GM04504 (cell line): Measurements from ENCODE around the gene UNC5B.
A peak's percentile ranks its signal among the peaks of the same experiment; 100 is the strongest.
"Not testable (repeated sequence)": the region's sequence is repeated elsewhere in the genome, so short reads cannot be mapped to it uniquely, and the experiment has no call there.

ENCODE experiments used
- DNase-seq: peaks from one replicate; pipeline ENCODE4 v3.0.0-alpha.2; 2012; ENCODE audit warnings: low read depth

UNC5B gene

DNA sequence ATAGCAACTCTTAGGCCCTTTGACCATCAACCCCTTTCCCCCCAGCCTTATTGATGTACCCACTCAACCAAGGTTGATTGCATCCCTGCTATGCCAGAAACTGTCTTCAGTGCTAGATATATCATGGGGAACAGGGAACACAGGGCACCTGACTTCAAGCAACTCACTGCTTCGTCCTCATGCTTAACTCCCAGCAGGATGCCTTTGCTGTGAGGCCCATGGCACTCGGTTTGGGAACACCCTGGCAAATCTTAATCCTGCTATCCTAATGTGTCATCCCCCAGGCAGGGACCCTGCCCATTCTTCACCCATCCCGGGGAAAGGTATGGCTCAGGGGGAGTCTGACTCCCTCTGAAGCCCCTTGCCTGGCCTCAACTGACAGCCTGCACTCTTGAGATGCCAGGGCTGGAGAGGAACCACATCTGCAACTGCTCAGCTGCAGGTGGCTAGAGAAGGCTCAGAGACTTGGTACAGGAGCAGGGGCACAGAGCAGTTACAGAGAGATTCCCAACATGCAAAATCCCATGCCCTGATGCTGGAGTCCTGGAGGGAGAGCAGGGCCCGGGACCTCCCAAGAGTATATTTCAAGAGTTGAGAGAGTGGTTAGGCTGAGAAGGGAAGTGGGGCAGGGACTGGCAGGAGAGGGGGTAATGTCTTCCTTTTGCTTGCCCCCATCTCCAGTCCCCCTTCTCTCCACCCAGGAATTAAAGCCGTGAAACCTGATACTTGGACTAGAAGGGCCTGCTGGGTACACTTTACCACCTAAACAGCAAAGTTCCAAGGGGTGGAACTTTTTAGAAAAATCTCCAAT, 2.4 kb upstream of the UNC5B start:
- DNase-seq, result no peak

DNA sequence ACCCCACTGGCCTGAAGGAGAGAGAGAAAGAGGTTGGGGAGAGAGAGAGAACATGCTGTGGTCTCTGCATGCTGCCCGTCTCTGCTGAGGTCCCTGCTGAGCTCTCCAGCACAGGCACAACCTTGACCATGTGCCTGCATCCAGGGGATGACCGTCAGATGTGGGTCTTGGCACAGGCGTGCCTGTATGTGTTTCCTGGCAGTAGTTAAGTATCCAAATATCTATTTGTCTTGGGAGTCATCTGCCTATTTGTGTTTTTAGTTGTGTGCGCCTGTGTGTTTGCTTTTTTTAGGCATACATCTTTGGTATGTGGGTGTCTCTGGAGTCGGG, 1.9 kb upstream of the UNC5B start:
- DNase-seq, result no peak

DNA sequence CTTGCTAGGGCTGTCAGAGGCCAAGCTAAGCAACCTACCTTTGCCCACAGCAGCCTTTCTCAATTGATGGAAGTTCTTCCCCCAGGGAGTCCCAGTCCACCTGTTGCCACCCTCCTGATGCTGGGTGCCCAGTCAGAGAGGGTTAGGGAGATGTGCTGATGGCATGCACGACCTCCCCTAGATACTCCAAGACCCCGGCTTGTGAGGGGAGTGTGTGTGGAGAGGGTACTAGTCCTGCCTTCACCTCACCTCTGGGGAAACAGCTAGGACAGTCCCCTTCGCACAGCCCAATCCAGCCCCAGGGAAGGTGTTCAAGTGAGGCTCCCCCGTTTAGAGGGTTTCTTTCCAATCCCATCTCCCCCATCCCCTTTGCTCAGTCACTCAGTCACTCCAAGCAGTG, 1.3 kb upstream of the UNC5B start:
- no peak for DNase-seq

DNA sequence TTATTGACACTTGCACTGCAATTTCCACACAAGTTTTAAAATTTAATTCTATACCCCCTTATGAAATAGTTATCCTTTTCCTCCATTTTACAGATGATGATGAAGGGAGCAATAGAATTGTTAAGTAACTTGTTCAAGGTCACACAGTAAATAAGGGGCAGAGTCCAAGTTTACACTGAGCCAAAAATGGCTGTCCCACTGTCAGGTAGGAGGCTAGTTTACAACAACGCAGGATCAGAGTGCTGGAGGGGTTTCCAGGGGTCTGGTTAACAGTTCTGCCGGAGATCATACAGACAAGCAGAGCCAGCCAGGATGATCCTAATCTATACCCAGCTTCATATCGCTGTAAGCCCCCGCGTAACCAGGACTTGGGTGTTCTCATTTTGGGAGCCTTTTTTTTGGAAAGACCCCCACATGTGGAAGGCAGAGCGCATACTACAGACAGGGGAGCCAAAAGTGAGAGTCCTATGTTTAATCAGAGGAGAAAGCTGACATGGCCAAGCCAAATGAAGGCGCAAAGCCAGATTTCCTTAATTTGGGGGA, 524 bp upstream of the UNC5B start:
- DNase-seq, result no peak

DNA sequence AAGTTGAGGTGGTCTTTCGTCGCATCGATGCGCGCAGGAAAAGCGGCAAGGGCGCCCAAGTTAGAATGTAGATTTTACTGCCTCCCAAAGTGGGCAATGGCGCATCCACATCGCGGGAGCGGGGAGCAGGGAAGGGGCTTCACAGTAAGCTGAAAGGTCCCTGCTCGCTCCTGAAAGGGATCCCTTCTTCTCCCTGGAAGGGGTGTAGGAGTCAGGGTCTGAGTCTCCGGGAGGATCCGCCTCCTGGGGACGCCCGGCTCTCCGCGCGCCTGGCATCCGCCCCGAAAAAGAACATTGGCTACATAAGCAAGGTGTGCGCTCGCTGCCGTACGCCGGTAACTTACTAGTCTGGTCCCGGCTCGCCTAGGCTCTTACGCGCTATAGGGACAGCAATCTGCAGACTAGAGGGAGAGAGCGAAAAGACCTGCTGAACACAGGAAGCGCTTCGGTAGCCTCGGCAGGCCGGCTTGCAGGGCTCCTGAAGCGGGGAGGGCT, 804 bp downstream of the UNC5B start:
- DNase-seq, result peak; percentile 57

DNA sequence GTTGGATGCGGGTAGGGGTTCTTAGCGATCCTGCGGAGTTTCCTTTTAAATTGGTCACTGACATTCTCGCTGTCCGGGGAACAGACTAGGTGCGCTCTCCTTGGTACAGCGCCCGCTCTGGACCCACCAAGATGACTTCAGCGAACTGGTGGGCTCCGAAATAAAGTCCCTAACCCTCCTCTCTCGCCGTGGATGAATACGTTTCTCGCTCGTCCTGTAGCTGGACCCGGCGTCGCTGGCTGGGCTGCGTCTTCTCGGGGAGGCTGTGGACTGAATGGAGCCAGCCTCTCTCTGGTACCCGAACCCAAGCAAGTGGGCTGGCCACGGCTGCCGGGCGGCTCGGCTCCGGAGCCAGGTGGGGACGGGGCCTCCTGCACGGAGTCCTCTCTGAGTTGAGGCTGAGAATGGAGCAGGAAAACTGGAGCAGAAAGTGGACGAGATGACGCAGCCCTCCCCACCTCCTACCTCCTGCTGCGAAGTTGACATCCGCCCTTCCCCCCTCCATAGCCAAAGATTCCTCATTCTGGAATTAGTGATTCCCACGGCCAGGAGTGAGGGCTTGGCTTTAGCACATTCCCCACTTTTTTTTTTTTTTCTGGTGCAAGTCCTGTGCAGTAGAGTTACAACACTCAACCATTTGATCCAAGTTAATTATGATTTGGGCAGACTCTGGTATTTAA, 1.5 kb downstream of the UNC5B start:
- peak; percentile 90 for DNase-seq

DNA sequence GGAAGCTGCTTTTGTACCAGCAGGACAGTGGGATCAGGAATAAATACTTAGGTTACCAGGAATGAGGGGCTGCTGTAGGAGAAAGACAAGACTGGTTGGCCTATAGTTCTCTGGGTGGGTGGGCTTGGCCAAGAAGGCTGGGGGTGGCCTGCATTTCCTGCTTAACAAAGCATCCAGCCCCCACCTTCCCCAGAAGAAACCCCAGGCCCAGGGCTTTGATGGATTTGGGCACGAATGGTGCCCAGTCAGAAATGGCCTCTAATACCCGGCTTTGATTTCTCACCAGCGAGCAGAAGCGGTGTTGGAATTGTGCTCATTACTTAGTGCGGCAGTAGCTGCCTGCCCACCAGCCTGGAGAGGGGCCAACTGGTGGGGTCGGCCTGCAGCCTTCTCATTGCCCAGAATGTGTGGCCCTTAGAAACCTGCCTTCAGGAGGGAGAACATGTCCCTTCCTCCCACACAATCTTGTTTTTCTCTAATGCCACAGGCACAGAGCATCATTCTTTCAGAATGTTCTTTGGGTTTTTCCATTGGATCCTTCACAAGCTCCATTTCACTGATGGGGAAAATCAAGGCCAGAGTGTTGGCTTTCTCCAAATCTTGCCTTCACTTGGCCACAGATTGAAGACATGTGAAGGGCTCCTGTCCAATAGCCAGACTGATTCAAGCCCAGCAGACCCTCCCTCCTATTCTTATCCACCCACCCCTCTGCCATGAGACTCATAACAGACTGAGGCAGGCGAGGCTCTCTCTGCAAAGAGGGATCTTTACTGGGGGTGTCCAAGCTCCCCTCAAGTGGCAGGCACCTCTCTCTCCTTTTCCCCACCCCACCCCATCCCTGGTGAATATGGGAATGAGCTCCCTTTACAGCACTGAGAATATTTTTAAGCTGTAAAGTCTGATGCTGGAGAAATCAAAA, 2.5 kb downstream of the UNC5B start:
- DNase-seq, result no peak

DNA sequence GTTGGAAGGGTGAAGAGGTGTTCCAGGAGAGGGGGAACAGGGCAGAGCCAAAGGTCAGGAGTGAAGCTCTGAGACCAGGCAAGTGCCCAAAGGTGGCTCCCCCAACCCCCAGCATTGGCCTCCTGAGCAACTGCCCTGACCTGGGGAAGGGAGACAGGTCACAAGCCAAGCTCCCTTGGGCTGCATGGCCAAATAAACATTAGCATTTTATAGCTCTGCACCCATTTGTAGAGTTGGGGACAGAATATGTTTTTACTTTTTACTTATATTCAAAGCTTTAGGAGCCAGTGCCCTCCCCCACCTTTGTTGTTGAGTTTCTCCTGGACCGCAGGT, 4.0 kb downstream of the UNC5B start:
- no peak for DNase-seq

DNA sequence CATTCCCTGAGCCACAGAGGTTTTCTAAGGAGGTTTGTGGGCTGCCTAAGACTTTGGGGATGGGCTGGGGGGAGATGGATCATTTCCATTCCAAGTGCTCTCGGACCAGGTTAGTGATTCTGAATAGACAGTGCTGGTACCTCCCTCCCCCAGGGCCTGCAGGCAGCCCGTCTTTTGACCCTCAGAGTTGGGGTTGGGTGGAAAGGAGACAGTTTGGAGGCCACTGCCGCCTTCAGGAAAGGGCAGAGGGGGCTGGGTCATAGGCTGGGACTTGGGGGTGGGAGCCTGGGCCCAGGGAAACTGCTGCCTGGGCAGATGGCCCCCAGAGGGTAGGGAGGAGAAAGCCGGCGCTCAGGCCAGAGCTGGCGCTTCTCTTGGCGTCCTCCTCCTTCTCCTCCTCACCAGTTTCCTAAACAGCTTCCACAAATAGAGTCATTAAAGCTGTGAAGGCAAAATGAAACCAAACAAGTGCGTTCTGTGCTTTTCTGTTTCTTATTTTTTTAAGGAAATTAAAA, 4.4 kb downstream of the UNC5B start:
- DNase-seq, result no peak

DNA sequence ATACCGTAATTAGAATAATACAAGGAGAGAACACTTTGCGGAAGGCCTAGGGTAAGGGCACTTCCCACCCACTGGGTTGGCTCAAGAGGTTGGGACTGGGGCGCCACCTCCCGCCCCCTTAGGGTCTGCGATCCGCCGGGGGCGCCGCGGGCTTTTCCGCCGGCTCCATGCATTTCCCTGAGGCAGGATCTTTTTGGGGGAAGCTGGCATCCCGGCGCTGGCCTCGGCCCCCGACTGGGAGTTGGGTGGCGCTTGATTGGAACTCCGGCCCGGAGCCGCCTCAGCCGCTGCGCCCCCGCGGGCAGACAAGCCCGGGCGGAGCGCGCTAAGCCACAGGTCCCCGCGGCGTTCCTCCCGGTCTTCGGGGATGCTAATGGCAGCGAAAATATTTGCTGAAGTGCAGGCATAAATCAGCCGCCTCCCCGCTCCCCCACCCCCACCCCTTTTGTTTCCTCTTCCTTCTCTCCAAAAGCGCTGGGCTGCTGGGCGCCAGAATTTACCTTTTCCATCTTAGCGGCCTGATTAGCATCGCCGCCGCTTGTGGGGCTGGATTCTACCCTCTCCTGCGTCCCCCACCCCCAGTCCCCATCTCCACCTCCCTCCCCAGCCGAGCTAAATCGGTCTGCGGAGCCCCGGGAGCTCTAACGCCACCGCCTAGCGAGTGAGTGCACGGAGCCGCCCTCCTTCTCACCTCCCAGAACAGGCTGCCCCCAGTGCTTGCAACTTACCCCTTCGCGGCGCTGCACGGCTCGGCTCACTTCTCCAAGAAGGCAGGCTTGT, 5.1 kb downstream of the UNC5B start:
- no peak for DNase-seq

DNA sequence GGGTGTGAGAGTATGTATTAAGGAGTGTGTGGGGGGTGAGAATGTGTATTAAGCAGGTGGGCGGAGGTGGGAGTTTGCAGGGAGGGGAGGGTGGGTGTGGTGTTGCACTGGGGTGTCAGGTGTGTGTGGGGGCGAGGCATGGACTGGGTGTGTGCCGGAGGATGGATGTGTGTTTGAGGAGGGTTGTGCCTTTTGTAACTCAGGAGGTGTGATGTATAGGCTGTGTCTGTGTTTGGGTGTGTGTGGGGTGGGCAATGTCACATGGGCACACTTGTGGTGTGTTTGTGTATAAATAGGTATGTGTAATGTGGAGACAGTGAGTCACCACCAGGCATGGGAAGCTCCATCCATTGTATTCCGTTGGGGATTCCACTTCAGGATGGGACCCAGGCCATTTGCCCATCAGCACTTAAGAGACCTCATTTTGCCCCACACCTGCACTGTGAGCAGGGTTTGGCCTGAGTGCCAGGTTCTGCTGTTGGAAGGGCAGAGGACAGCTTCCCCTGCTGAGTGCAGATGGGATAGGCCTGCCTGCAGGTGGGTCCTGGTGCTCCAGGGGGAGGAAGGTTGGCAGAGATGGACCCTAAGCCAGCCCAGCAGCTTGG, 5.8 kb downstream of the UNC5B start:
- DNase-seq, result no peak

DNA sequence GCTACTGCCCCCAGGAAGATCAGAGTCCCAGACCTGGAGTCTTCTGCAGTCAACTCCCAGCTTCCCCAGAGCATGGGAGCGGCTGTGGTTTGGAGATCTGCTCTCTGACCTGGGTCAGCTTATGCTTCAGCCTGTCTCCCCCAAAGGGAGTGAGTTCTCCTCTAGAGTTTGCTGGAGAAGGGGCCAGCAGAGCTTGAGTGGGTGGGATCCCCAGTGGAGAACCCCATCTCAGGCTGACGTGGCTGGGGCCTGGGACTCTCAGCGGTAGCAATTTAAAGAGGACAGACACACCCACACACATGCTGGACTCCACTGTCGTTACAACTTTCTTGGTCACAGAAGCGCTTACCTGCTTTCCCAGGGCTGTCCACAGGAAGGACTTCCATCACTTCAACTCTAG, 6.3 kb downstream of the UNC5B start:
- DNase-seq, result no peak

DNA sequence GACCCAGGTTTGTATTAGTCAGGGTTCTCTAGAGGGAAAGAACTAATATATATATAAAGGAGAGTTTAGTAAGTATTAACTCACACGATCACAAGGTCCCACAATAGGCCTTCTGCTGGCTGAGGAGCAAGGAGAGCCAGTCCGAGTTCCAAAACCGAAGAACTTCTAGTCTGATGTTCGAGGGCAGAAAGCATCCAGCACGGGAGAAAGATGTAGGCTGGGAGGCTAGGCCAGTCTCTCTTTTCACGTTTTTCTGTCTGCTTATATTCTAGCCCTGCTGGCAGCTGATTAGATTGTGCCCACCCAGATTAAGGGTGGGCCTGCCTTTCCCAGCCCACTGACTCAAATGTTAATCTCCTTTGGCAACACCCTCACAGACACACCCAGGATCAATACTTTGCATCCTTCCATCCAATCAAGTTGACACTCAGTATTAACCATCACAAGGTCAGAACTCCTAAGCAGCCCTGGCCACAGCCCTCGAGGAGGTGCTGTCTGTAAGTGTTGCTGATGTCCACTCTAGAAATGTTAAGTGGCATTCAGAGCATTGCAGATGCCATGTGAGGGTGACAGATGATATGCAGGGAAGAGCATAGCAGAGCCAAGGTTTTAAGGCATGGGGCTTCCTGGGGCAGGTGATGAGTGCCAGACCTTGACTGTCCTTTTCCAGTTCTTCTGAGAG, 7.0 kb downstream of the UNC5B start:
- not testable (repeated sequence) for DNase-seq

DNA sequence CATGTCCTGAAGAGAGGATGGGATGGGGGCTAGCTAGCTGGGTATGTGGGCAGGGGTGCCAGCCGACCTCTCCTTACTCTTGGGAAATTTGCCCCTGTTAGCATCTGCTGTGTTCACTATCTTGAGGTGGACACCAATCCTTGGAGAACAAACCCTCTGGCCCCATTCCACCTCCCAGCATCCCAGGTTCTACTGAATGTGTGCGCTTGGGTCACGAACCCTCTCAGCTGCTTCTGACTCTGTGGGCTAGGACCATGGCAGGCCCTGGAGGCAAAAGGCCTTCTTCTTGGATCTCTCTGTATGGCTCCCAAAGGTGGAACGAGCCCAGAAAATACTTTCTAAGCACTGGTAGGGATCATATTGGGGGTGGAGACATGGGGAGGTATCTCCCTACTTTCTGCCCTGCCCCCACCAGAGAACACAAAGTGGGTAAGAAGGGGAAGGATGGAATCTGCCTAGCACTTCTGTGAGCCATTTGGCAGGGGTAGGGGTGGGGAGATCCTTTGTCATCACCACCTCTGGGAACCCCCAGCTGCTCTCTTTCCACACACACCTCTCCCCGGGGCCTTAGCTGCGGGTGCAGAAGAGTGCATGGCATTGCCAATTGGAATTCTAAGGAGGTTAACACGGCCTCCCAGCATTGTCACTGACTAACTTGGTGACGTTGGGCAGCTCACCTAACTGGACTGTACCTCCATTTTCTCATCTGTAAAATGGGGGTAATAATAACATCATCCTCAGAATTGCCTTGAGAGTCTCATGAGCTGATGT, 7.7 kb downstream of the UNC5B start:
- DNase-seq, result no peak

DNA sequence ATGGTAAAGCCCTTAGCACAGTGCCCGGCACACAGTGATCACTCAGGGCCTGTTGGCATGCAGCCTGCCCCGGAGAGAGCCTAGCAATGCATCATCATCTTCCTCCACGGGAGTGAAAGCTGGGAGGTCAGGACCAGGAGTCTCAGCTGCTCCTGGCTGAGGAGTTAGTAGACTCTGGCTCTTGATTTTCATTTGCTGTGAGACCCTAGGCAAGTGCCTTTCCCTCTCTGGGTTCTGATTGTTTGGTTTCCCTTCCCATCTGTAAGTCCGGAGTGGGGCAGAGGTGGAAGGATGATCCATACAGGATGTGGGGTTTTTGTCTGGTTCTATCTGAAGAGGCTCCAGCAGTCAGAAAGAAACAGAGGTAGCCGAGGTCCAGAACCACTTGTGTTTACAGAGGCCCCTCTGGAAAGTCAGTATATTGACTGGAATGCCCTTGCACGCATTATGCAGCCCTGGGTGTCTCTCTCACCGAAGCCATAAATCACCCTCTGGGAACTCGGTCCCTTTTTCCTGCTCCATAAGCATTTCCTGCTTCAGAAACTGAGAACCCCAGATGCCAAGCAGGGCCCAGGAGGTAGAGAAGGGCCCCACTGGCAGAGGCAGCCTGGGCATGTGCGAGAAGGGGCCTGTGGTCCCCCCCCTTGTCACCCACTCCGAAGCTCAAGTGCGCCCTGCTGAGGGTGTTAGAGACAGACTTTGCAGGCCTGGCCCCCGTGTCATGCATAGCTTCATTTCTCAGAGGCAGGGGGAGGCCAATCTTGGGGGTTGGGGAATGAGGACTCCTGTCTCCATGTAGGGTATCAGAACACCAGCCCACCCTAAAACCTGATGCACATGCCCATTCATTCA, 8.5 kb downstream of the UNC5B start:
- no peak for DNase-seq

DNA sequence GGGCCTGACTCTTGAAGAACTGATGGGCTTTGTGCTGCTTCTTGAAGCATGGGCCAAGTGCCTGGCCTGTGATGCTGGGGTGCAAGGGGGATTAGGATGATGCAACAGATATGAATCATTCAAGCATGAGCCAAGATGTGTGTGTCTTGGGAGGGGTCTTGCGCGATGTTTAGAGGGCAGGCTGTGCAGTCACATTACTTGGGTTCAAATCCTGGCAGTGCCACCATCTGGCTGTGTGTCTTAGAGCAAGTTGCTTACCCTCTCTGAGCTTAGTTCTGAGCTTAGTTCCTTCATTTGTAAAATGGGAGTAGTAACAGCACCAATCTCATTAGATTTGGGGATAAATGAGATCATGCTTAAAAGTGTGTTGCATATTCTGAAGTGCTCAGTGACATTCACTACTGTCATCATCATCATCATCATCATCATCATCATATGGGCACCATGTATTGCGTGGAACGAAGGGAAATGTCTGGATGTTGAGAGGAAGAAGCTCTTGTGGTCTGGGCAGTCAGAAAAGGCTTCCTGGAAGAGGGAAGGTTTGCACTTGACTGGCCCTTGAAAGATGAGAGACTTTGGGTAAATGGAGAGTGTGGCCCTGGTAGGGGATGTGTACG, 9.3 kb downstream of the UNC5B start:
- no peak for DNase-seq

DNA sequence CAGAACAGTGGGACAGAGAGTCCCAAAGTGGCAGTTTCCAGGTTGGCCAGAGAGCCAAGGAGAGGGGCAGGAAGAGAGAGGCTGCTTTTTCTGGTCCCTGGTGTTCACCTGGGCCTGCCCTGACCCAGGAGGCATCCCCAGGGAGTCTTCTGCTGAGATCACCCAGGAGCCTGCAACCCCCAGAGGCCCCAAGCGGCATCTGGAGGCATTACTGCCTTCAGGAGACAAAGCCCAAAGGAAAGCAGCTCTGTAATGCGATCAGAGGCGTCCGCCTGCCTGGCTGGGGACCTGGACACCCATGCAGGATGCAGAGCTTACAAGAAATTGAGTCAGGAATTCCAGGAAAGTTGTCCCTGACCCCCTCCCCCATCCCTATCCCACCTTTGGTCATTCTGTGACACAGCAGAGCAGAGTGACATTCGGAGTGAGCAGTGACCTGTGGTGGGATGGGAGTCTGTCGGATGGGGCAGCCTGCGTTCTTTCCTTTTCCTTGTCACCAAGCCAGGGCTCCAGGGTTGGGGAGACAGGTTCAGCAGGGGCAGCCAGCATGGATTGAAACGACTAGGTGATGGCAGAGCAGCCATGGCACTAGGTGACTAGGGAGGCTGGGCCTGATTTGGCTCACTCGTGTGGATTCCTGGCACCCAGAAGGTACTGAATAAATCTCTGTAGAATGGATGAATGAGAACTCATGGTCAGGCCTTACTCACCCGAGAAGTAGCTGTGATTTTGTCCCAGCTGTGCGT, 10.4 kb downstream of the UNC5B start:
- DNase-seq, result no peak
